H1 (cell line): ENCODE results near the gene MEX3B. TPM values are rescaled to one million over a fixed set of nuclear protein-coding genes. Genes with fewer than 3 reads are reported as not detected.

Source experiments
- CTCF ChIA-PET: fragments of 300-600 bp; sonication (Branson Sonifier 250); formaldehyde crosslinking; loops from one replicate; lab custom pipeline; 2021; ENCODE audit not compliant: partially characterized antibody; lab: Charles Lee
- POLR2A ChIA-PET: fragments of 300-600 bp; sonication (Branson Sonifier 250); formaldehyde crosslinking; loops from one replicate; lab custom pipeline; 2021; ENCODE audit warnings: inconsistent platforms; ENCODE audit not compliant: partially characterized antibody; lab: Charles Lee
- DNase-seq, 2 experiments: peaks; one replicate each; pipeline versions ENCODE4 v3.0.0 to v3.0.0-alpha.2; 2010 to 2022; ENCODE audit warnings: low spot score in 2 of 2, low read depth in 1 of 2, mixed read lengths in 1 of 2
- FAIRE-seq: peaks from 2 replicates; lab custom pipeline; 2011; peaks lifted over from hg19 to GRCh38; lab: Jason Lieb, UNC
- H2AFZ ChIP-seq: 2 replicates; pipeline ENCODE4 v1.8.1; 2012; ENCODE audit warnings: low read length, inconsistent platforms
- H2AK5ac ChIP-seq: 2 replicates; pipeline ENCODE4 v1.6.1; 2013; ENCODE audit warnings: low read depth, low read length
- H2BK120ac ChIP-seq: replicated peaks from 2 replicates; pipeline ENCODE3; 2013; ENCODE audit warnings: low read depth, low read length, inconsistent platforms
- H2BK12ac ChIP-seq: 2 replicates; pipeline ENCODE4 v1.6.1; 2013; ENCODE audit warnings: low read depth, low read length
- H2BK15ac ChIP-seq: 2 replicates; pipeline ENCODE4 v1.6.1; 2013; ENCODE audit warnings: low read length
- H2BK20ac ChIP-seq: 2 replicates; pipeline ENCODE4 v1.6.1; 2013; ENCODE audit warnings: low read length
- H2BK5ac ChIP-seq: 2 replicates; pipeline ENCODE4 v1.6.1; 2013; ENCODE audit warnings: low read depth, low read length
- H3K14ac ChIP-seq: 2 replicates; pipeline ENCODE4 v1.6.1; 2013; ENCODE audit warnings: inconsistent platforms; ENCODE audit not compliant: insufficient read length
- H3K18ac ChIP-seq: 2 replicates; pipeline ENCODE4 v1.6.1; 2013; ENCODE audit warnings: low read length; ENCODE audit errors: extremely low read depth
- H3K23ac ChIP-seq: 2 replicates; pipeline ENCODE4 v1.6.1; 2013; ENCODE audit warnings: inconsistent platforms; ENCODE audit not compliant: insufficient read length
- H3K23me2 ChIP-seq: 2 replicates; pipeline ENCODE4 v1.6.1; 2013; ENCODE audit warnings: low read depth, low read length
- H3K27ac ChIP-seq: 2 replicates; pipeline ENCODE4 v1.6.1; 2011; ENCODE audit warnings: low read depth, low read length, inconsistent platforms
- H3K27me3 ChIP-seq, 4 experiments: replicated peaks in 1 of 4; 1 replicate in 1 of 4; 2 replicates in 3 of 4; pipeline versions ENCODE4 v1.6.1 to v1.8.1; 2011 to 2013; ENCODE audit warnings: low read length in 3 of 4, mild to moderate bottlenecking in 3 of 4, inconsistent platforms in 2 of 4, mixed read lengths in 2 of 4, moderate library complexity in 1 of 4; ENCODE audit not compliant: control insufficient read depth in 3 of 4, insufficient read depth in 3 of 4; ENCODE audit errors: extremely low read depth in 1 of 4
- H3K36me3 ChIP-seq, 4 experiments: 2 replicates each; pipeline versions ENCODE4 v1.6.1 to v1.8.1; 2011 to 2013; ENCODE audit warnings: mild to moderate bottlenecking in 4 of 4, low read length in 3 of 4, moderate library complexity in 2 of 4, control low read depth in 1 of 4, inconsistent platforms in 1 of 4; ENCODE audit not compliant: insufficient read depth in 4 of 4, control insufficient read depth in 2 of 4
- H3K4ac ChIP-seq: replicated peaks from 2 replicates; pipeline ENCODE3; 2013; ENCODE audit warnings: low read length, low read depth, mixed read lengths, inconsistent platforms; ENCODE audit not compliant: insufficient read length
- H3K4me1 ChIP-seq, 4 experiments: replicated peaks in 1 of 4; 1 replicate in 1 of 4; 2 replicates in 3 of 4; pipeline versions ENCODE4 v1.6.1 to v1.8.1; 2011 to 2013; ENCODE audit warnings: low read length in 3 of 4, inconsistent platforms in 2 of 4, mixed read lengths in 1 of 4; ENCODE audit not compliant: insufficient read depth in 4 of 4, control insufficient read depth in 3 of 4
- H3K4me2 ChIP-seq, 2 experiments: 2 replicates each; pipeline versions ENCODE4 v1.6.1 to v1.8.1; 2011 to 2013; ENCODE audit warnings: low read depth in 2 of 2, low read length in 2 of 2, control low read depth in 1 of 2, inconsistent platforms in 1 of 2, mild to moderate bottlenecking in 1 of 2; ENCODE audit not compliant: insufficient read depth in 1 of 2
- H3K4me3 ChIP-seq, 4 experiments: fragments of 200-600, 300-600 bp in 1 of 4; sonication (generic), shearing (Covaris generic), sonication (Bioruptor Twin) in 1 of 4; 2 replicates each; pipeline versions ENCODE4 v1.5.1 to v1.8.1; 2011 to 2016; ENCODE audit warnings: low read length in 4 of 4, low read depth in 3 of 4, control low read depth in 2 of 4, inconsistent platforms in 2 of 4, mild to moderate bottlenecking in 2 of 4, mixed read lengths in 1 of 4, moderate library complexity in 1 of 4; ENCODE audit not compliant: insufficient read depth in 2 of 4; ENCODE audit errors: extremely low read depth in 1 of 4
- H3K56ac ChIP-seq: replicated peaks from 2 replicates; pipeline ENCODE3; 2013; ENCODE audit warnings: low read depth, mild to moderate bottlenecking, mixed read lengths, low read length, inconsistent platforms; ENCODE audit not compliant: insufficient read length
- H3K79me1 ChIP-seq: 2 replicates; pipeline ENCODE4 v1.6.1; 2013; ENCODE audit warnings: low read depth, low read length, control low read depth
- H3K79me2 ChIP-seq, 2 experiments: 2 replicates each; pipeline versions ENCODE4 v1.6.1 to v1.8.1; 2012 to 2013; ENCODE audit warnings: low read length in 2 of 2, mild to moderate bottlenecking in 2 of 2, inconsistent platforms in 1 of 2; ENCODE audit not compliant: insufficient read depth in 2 of 2, control insufficient read depth in 1 of 2
- H3K9ac ChIP-seq, 4 experiments: replicated peaks in 1 of 4; 1 replicate in 1 of 4; 2 replicates in 3 of 4; pipeline versions ENCODE4 v1.6.1 to v1.8.1; 2011 to 2013; ENCODE audit warnings: low read depth in 3 of 4, low read length in 3 of 4, control low read depth in 2 of 4, mild to moderate bottlenecking in 2 of 4, moderate library complexity in 2 of 4, inconsistent platforms in 1 of 4; ENCODE audit errors: extremely low read depth in 1 of 4
- H3K9me3 ChIP-seq, 2 experiments: 2 replicates each; pipeline versions ENCODE4 v1.6.1 to v1.8.1; 2012 to 2013; ENCODE audit warnings: mild to moderate bottlenecking in 2 of 2, moderate library complexity in 2 of 2, control low read depth in 1 of 2, inconsistent platforms in 1 of 2, low read depth in 1 of 2, low read length in 1 of 2, mixed read lengths in 1 of 2; ENCODE audit not compliant: insufficient read depth in 2 of 2
- H4K20me1 ChIP-seq, 2 experiments: replicated peaks in 1 of 2; 2 replicates each; pipeline versions ENCODE3 to v1.8.1; 2011 to 2013; ENCODE audit warnings: inconsistent platforms in 2 of 2, low read length in 2 of 2, mild to moderate bottlenecking in 1 of 2; ENCODE audit not compliant: insufficient read depth in 2 of 2, control insufficient read depth in 1 of 2
- H4K5ac ChIP-seq: 2 replicates; pipeline ENCODE4 v1.6.1; 2013; ENCODE audit warnings: low read length, low read depth, mixed read lengths, inconsistent platforms; ENCODE audit not compliant: insufficient read length
- H4K8ac ChIP-seq: 2 replicates; pipeline ENCODE4 v1.8.0; 2013; ENCODE audit warnings: mild to moderate bottlenecking, moderate library complexity, low read length, inconsistent platforms; ENCODE audit not compliant: insufficient read depth; ENCODE audit errors: extremely low read depth
- H4K91ac ChIP-seq: replicated peaks from 2 replicates; pipeline ENCODE3; 2013; ENCODE audit warnings: low read length, mixed read lengths, inconsistent platforms; ENCODE audit not compliant: insufficient read length
- ATF2 ChIP-seq: IDR thresholded peaks from 2 replicates; pipeline ENCODE4 v1.6.1; 2012; ENCODE audit warnings: low read length, inconsistent platforms
- BACH1 ChIP-seq: IDR thresholded peaks from 2 replicates; pipeline ENCODE4 v1.6.1; 2012; ENCODE audit warnings: low read length, improper control_type of control experiment
- BRCA1 ChIP-seq: IDR thresholded peaks from 2 replicates; pipeline ENCODE4 v1.6.1; 2012; ENCODE audit warnings: low read depth, low read length, improper control_type of control experiment
- GABPA ChIP-seq: IDR thresholded peaks from 2 replicates; pipeline ENCODE4 v1.6.1; 2011; ENCODE audit warnings: mild to moderate bottlenecking, low read length, moderate library complexity, borderline replicate concordance; ENCODE audit not compliant: insufficient read depth
- GTF2F1 ChIP-seq: IDR thresholded peaks from 2 replicates; pipeline ENCODE4 v1.6.1; 2012; ENCODE audit warnings: low read depth, low read length, improper control_type of control experiment, borderline replicate concordance
- HDAC2 ChIP-seq, 2 experiments: fragments of 300-600 bp in 1 of 2; sonication (generic) in 1 of 2; IDR thresholded peaks; 2 replicates each; pipeline ENCODE4 v1.6.1; 2011 to 2012; ENCODE audit warnings: low read depth in 2 of 2, low read length in 2 of 2, mild to moderate bottlenecking in 2 of 2, moderate library complexity in 2 of 2, borderline replicate concordance in 1 of 2, inconsistent platforms in 1 of 2
- JUN ChIP-seq: IDR thresholded peaks from 2 replicates; pipeline ENCODE4 v1.6.1; 2011; ENCODE audit warnings: low read depth, mild to moderate bottlenecking, improper control_type of control experiment, low read length
- KDM1A ChIP-seq: fragments of 200-600, 300-600 bp; sonication (generic); IDR thresholded peaks from 2 replicates; pipeline ENCODE4 v1.7.1; 2016; ENCODE audit warnings: mild to moderate bottlenecking, low read length, borderline replicate concordance
- NRF1 ChIP-seq: IDR thresholded peaks from 2 replicates; pipeline ENCODE4 v1.6.1; 2011; ENCODE audit warnings: mild to moderate bottlenecking, low read depth, low read length, improper control_type of control experiment
- POLR2AphosphoS5 ChIP-seq: IDR thresholded peaks from 2 replicates; pipeline ENCODE4 v1.6.1; 2011; ENCODE audit warnings: low read depth, low read length
- SIRT6 ChIP-seq: IDR thresholded peaks from one replicate; pipeline ENCODE4 v1.7.1; 2012; ENCODE audit warnings: low read length, inconsistent platforms
- TEAD4 ChIP-seq: IDR thresholded peaks from 2 replicates; pipeline ENCODE4 v1.6.1; 2012; ENCODE audit warnings: low read depth, low read length, inconsistent platforms, mixed read lengths
- WGBS, 2 experiments: shearing (Covaris generic) in 1 of 2; methylation state at CpG; one replicate each; pipeline versions ENCODE4 v1.1.6 to v1.1.7; 2013 to 2015; ENCODE audit warnings: low lambda C conversion rate in 2 of 2, mixed read lengths in 2 of 2, inconsistent platforms in 1 of 2, low coverage in 1 of 2, missing lambda C conversion rate in 1 of 2; ENCODE audit not compliant: insufficient replicate concordance in 2 of 2, insufficient coverage in 1 of 2, insufficient read length in 1 of 2; ENCODE audit errors: extremely low coverage in 1 of 2, missing lambda C conversion rate in 1 of 2; 5-methylcytosine and 5-hydroxymethylcytosine counted together
- polyA plus RNA-seq, 7 experiments: library from polyadenylated mRNA; depleted of rRNA in 3 of 7; stranded (reverse) in 5 of 7; unstranded in 2 of 7; fragments of >200 nt in 5 of 7; fragments of 200-250 nt in 2 of 7; gene quantifications; 1 replicate in 5 of 7; 2 replicates in 1 of 7; 4 replicates in 1 of 7; pipeline versions ENCODE4 v1.2.1 to v1.2.3, GENCODE V29; 2011 to 2013; ENCODE audit warnings: missing spikeins in 2 of 7, mixed read lengths in 2 of 7
- total RNA-seq: library from RNA; stranded (reverse); fragmentation: NEBNext Ultra II Directional; extraction: Animal tissue kit (Norgen Biotek cat#: 25700); gene quantifications from 2 replicates; pipeline ENCODE4 v1.2.1, GENCODE V29; 2021

MEX3B gene
- total and polyA plus RNA-seq, 2 of the 8 experiments (the other 6 are each of a cell fraction or from before 2014, with no cell fraction given): 8.0 to 15.9 TPM

GRCh38 chr15:82093325-82093724, 47.5 kb upstream of the MEX3B start:
- Histone ChIP-seq H3K79me2 (no peaks in the 10 kb centered on the region), H3K23me2 (no peaks in the 10 kb centered on the region), H2BK15ac (no peak overlapping the region), H3K36me3 (no peaks in the 10 kb centered on the region), H3K4me3 (no peak overlapping the region), H4K91ac (no peak overlapping the region), H2BK12ac (no peak overlapping the region), H3K14ac (no peak overlapping the region), H2BK20ac (no peak overlapping the region), H3K23ac (no peak overlapping the region), H3K9ac (no peak overlapping the region), H3K9me3 (no peaks in the 10 kb centered on the region), H3K18ac (no peak overlapping the region), H3K79me1 (no peaks in the 10 kb centered on the region), H2AK5ac (no peak overlapping the region), H2BK5ac (no peak overlapping the region), H3K27ac (no peak overlapping the region), H3K4me2 (no peak overlapping the region), H3K4me1 (peaks cover 0 to 4% (median 1%) of the 10 kb centered on the region in 4 experiments; a peak in 2 of 7 replicates), H3K56ac (no peak overlapping the region), H2BK120ac (no peak overlapping the region), H4K20me1 (no peaks in the 10 kb centered on the region), H4K8ac (no peak overlapping the region), H3K4ac (no peak overlapping the region), H4K5ac (no peak overlapping the region), H2AFZ (no peak overlapping the region), H3K27me3 (no peaks in the 10 kb centered on the region; a peak in 1 of 7 replicates)
- CTCF ChIA-PET: interaction anchor here (0.6 to 2.6 kb wide), 6 partner anchors 10 to 280 kb away, joined by 3 to 12 read pairs (median 6); no protein-coding TSS in a partner anchor
- FAIRE-seq (no peak), DNase-seq (no peak)
- POLR2A ChIA-PET: interaction anchor here (0.6 kb wide), 1 partner anchor 47 kb away, joined by 3 read pairs; no protein-coding TSS in a partner anchor
- WGBS, 2 experiments: 82% methylated on average over 4 of the region's 5 CpGs; no CpG with 5 or more reads in 1 of the 2 experiments
- TF ChIP-seq BACH1 (no peak), GABPA (no peak), BRCA1 (no peak), NRF1 (no peak), POLR2AphosphoS5 (no peak), ATF2 (no peak), SIRT6 (no peak), TEAD4 (no peak), GTF2F1 (no peak), JUN (no peak), HDAC2 (IDR thresholded peaks at IDR 0.05; ENCODE audit: borderline replicate concordance in 1 of 2, low read depth in 2 of 2, low read length in 2 of 2) (no peak), KDM1A (no peak)
